GM19438 (cell line): Measurements from ENCODE around the gene TRIM36.

Source experiments
- ATAC-seq: cut with Tn5 transposase; IDR thresholded peaks from one replicate; pipeline ENCODE4 v1.9.1; 2021; ENCODE audit warnings: low read depth; ENCODE audit not compliant: unreplicated experiment

The TRIM36 gene

DNA sequence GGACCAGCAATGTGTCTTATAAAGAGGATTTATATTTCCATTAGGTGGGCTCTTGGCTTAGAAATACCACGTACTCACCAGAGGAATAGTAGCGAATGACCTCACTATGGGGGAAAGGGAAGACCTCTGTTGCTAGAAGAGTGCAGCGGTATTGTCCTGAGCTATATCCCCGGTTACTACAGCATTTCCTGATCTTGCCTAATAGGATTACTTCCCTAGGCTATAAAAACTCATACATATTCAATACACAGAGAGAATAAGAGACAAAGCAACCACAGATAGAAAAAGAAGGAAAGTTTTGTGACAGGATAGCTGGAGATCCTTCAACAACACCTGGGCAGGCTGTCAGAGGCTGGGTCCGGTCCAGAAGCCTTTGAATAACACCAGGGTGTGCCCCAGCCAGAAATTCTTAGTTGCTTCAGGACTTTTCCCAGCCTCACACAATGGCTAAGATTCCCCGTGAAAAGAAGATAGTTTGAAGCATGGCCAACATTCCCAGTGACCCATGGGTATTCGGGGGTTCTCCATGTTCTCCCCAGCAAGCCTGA is 85.4 kb downstream of the TRIM36 start:
- ATAC-seq = no peak

DNA sequence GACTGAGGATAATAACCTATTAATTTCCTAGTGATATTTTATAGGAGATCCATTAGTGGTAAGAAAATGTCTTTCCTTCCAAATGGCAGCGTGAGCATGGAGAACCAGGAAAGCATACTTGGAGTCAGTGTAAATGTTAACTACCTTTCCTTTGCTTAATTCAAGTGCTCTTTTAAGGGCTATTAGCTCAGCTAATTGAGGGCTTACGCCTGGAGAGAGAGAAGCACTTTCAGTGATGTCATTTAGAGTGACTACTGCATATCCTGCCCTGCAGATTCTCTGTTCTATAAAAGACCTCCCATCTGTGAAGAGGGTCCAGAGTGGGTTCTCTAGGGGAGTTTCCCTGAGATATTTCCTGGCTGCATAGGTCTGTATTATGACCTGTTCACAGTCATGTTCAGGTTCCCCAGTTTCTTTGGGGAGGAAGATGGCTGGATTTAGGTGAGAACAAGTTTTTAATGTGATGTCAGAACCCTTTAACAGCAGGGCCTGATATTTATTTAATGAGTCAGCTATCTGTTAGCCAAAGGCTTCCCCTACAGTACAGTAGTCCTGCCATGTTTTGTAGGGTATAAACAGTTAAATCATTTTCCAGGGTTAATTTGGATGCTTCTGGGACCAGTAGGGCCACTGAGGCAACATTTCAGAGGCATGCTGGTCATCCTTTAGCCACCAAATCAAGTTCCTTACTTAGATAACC is 89.6 kb downstream of the TRIM36 start:
- no peak for ATAC-seq
